ENCODE data around the gene TLK2.
"Not testable (repeated sequence)": the region's sequence is repeated elsewhere in the genome, so short reads cannot be mapped to it uniquely, and the experiment has no call there.

TLK2 gene

GRCh38 chr17:62562656-62563055, 84.0 kb downstream of the TLK2 start:
- FAIRE-seq = no peak

- FAIRE-seq = no peak
Observed at GRCh38 chr17:62565817-62566216, 87.2 kb downstream of the TLK2 start.

- FAIRE-seq = no peak
Observed at GRCh38 chr17:62566996-62567578, 88.5 kb downstream of the TLK2 start.

GRCh38 chr17:62572488-62572887, 93.9 kb downstream of the TLK2 start:
- no peak for FAIRE-seq

- no peak for FAIRE-seq
Observed at GRCh38 chr17:62572888-62573401, 94.3 kb downstream of the TLK2 start.

- FAIRE-seq = no peak
Observed at GRCh38 chr17:62573480-62574117, 95.0 kb downstream of the TLK2 start.

- no peak for FAIRE-seq
Observed at GRCh38 chr17:62576382-62576781, 97.8 kb downstream of the TLK2 start.

GRCh38 chr17:62578757-62579487, 100.3 kb downstream of the TLK2 start:
- FAIRE-seq = no peak

- no peak for FAIRE-seq
Observed at GRCh38 chr17:62580947-62581346, 102.3 kb downstream of the TLK2 start.

GRCh38 chr17:62581764-62582163, 103.1 kb downstream of the TLK2 start:
- FAIRE-seq = no peak

GRCh38 chr17:62587554-62587953, 108.9 kb downstream of the TLK2 start:
- no peak for FAIRE-seq

- no peak for FAIRE-seq
Observed at GRCh38 chr17:62588109-62588508, 109.5 kb downstream of the TLK2 start.

- FAIRE-seq = no peak
Observed at GRCh38 chr17:62591333-62591732, 112.7 kb downstream of the TLK2 start.

GRCh38 chr17:62591822-62592221, 113.2 kb downstream of the TLK2 start:
- FAIRE-seq = not testable (repeated sequence)

GRCh38 chr17:62592341-62593099, 113.9 kb downstream of the TLK2 start:
- no peak for FAIRE-seq

- no peak for FAIRE-seq
Observed at GRCh38 chr17:62595484-62595883, 116.9 kb downstream of the TLK2 start.

- no peak for FAIRE-seq
Observed at GRCh38 chr17:62596662-62597061, 118.0 kb downstream of the TLK2 start.

GRCh38 chr17:62597150-62597549, 118.5 kb downstream of the TLK2 start:
- no peak for FAIRE-seq

GRCh38 chr17:62597920-62598319, 119.3 kb downstream of the TLK2 start:
- no peak for FAIRE-seq

- no peak for FAIRE-seq
Observed at GRCh38 chr17:62599964-62600657, 121.5 kb downstream of the TLK2 start.

- no peak for FAIRE-seq
Observed at GRCh38 chr17:62600805-62601204, 122.2 kb downstream of the TLK2 start.

- FAIRE-seq = no peak
Observed at GRCh38 chr17:62601471-62601870, 122.8 kb downstream of the TLK2 start.

GRCh38 chr17:62603783-62604182, 125.2 kb downstream of the TLK2 start:
- not testable (repeated sequence) for FAIRE-seq

All from islet of Langerhans (tissue), 1 donor.